NCI-H2029 treated with DMSO at 0.1 percent for 48 hours (cell line): ENCODE measurements around the gene PHAF1.

Source experiments
- DNase-seq: peaks from one replicate; lab custom pipeline; 2025; lab: John Stamatoyannopoulos, UW

Gene PHAF1

GRCh38 chr16:67163164-67163998, 53.6 kb downstream of the PHAF1 start:
- DNase-seq, result no peak

DNA sequence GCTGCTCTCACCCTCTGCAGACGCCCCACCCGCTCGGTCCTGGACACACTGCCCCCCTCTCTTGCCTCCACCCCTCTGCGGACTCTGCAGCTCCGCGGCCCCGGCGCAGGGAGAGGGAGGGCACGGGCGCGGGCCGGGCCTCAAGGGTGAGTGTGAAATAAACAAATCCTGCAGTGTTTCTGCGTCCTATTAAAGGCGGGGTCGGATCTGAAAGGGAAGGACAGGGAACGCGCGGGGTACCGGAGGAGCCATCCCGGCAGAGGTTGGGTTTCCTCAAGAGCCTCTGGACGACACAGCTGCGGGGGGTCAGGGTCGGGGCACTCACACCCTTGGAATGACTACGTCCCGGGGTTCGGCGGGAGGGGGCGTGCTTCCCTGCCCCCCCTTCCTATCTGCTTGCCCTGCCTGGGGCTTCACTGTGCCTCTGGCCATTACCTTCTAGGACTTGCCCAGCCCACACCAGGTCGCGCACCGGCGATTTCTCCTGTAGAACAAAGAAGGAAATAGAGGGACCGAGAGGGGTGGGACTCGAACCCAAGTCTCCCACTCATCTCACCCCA, 54.3 kb downstream of the PHAF1 start:
- no peak for DNase-seq

DNA sequence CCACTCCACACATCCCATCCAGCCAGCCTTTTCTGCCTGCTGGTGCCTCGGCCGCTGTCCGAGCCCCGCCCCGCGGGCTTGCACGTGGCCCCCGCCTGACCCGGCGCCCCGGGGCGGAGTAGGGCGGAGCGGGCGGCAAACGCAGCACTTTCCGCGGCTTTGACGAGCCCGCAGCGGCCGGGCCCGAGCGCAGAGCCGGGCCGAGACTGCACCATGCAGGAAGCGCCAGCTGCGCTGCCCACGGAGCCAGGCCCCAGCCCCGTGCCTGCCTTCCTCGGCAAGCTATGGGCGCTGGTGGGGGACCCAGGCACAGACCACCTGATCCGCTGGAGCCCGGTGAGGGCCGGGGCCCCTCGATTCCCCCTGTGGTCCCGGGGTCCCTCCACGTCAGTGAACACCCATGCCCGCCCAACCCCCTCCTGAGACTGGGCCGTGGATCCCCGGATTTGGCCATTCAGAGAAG, 54.9 kb downstream of the PHAF1 start, which contains the start of gene HSF4:
Gene HSF4, plus strand, starts transcription at position 147 of the 463 bp plus-strand sequence. Its CDS starts 67 bp downstream, at position 214.
- no peak for DNase-seq

- DNase-seq, result no peak
Observed at GRCh38 chr16:67165121-67166078, 55.7 kb downstream of the PHAF1 start.

GRCh38 chr16:67166110-67166547, 56.4 kb downstream of the PHAF1 start:
- DNase-seq, result no peak

GRCh38 chr16:67166598-67167168, 56.9 kb downstream of the PHAF1 start:
- no peak for DNase-seq

- no peak for DNase-seq
Observed at GRCh38 chr16:67167588-67167987, 57.8 kb downstream of the PHAF1 start.

- DNase-seq, result no peak
Observed at GRCh38 chr16:67169011-67169451, 59.3 kb downstream of the PHAF1 start.

GRCh38 chr16:67169642-67170167, 60.0 kb downstream of the PHAF1 start:
- no peak for DNase-seq

GRCh38 chr16:67170168-67170948, 60.6 kb downstream of the PHAF1 start, which contains the start of gene NOL3:
Gene NOL3 (plus strand): TSS chr16:67170538.
- DNase-seq, result no peak

GRCh38 chr16:67170949-67171649, 61.4 kb downstream of the PHAF1 start:
- no peak for DNase-seq

DNA sequence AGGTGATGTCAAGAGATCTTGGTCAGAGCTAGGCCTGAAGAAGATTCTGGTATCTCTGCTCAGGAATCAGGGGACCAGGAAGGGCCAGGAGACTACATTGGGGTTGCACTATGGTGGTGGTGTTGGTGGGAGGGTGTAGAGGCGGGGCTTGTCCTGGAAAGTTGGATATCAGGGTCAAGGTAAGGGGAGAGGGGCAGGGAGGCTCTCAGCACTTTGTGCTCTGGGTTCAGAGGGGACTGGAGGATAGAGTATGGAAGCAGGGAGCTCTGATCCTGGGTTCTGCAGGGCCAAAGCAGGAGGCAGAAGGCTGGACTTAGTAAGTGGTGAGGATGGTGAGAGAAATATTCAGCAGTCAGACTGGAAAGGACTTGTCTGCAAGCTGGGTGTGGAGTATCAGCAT, 63.6 kb downstream of the PHAF1 start:
- DNase-seq, result no peak

GRCh38 chr16:67173808-67174705, 64.3 kb downstream of the PHAF1 start:
- DNase-seq, result peak; percentile 18

DNA sequence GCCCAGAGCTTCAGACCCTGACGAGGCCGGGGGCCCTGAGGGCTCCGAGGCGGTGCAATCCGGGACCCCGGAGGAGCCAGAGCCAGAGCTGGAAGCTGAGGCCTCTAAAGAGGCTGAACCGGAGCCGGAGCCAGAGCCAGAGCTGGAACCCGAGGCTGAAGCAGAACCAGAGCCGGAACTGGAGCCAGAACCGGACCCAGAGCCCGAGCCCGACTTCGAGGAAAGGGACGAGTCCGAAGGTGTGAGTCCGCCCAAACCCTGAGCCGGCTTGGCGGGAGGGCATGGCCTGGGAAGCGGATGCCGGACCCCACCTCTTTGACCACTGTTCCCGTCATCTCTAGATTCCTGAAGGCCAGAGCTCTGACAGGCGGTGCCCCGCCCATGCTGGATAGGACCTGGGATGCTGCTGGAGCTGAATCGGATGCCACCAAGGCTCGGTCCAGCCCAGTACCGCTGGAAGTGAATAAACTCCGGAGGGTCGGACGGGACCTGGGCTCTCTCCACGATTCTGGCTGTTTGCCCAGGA, 65.0 kb downstream of the PHAF1 start:
- DNase-seq, result no peak

DNA sequence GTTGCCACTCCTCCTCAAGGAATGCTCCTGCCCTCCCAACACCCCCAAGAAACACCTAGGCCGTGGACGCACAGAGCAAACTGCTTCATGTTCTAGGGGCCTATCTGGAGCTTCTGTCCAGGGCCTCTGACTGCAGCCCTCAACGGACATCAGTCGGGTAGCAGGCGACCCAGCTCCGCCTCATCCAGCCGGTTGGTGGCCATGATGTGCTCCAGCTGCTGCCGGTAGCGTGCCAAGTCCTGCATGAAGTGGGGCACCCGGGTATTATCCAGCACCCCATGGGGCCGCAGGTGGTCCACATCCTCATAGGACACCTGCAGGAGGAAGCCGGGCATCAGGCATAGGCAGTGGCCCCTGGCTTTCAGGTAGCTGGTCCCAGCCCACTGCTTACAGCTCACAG, 66.9 kb downstream of the PHAF1 start:
- no peak for DNase-seq

GRCh38 chr16:67177743-67178699, 68.3 kb downstream of the PHAF1 start:
- DNase-seq, result peak; percentile 28

DNA sequence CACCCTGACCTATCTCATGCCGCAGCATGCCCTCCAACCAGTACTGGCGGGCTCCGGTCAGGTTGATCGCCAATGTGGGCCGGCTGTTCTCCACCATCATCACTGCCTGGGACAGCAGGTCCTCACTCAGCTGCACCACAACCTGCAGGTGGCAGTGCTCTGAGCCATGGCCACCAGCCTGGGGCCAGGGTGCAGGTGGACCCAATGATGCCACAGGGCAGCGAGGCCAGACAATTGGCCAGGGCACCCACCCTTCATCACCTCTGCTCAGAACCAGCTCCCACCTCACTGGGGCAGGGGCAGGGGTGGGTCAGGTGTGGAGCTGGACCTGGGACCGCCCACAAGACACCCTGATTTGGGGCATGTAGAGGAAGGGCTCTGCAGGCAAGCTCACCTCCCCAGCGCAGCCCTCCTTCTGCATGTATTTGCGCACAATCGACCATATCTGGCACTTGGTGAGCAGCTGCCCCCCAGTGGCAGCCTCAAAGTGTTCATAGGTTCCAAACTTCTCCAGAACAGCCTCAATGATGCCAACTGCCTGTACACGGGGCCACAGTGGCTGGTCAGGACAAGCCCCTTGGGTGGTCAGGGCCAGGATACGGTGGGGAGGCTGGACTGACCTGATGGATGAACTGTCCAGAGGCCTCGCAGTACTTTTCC, 69.8 kb downstream of the PHAF1 start:
- no peak for DNase-seq
